Endothelial cell of umbilical vein (primary cell): ENCODE measurements around the gene WASF3. TPM values are rescaled to one million over a fixed set of nuclear protein-coding genes. Genes with fewer than 3 reads are reported as not detected.

Experiments
- BruUV-seq: library from RNA; stranded (reverse); fragments of 400-500 nt; replicated peaks from 2 replicates; lab custom pipeline; 2021; lab: Mats Ljungman, UMichigan
- CTCF ChIA-PET: fragments of 300-600, 350-600 bp; sonication (Branson Sonifier 250); formaldehyde crosslinking; loops from one replicate; lab custom pipeline; 2021; ENCODE audit warnings: antibody characterized with exemption, inconsistent platforms; lab: Charles Lee
- POLR2A ChIA-PET: fragments of 300-600, 350-600 bp; sonication (Branson Sonifier 250); formaldehyde crosslinking; loops from one replicate; lab custom pipeline; 2021; ENCODE audit warnings: antibody characterized with exemption, inconsistent platforms; lab: Charles Lee
- DNase-seq: peaks from one replicate; pipeline ENCODE4 v3.0.0-alpha.2; 2011; ENCODE audit warnings: low read depth, low spot score
- FAIRE-seq: peaks from 2 replicates; lab custom pipeline; 2011; peaks lifted over from hg19 to GRCh38; lab: Jason Lieb, UNC
- H2AFZ ChIP-seq: 2 replicates; pipeline ENCODE4 v1.6.0; 2012; ENCODE audit warnings: low read depth, low read length, control low read depth, inconsistent platforms
- H3K27ac ChIP-seq: 2 replicates; pipeline ENCODE4 v1.5.1; 2011; ENCODE audit warnings: low read depth, mild to moderate bottlenecking, control low read depth, low read length, moderate library complexity; ENCODE audit not compliant: insufficient read depth
- H3K27me3 ChIP-seq, 2 experiments: 2 replicates each; pipeline versions ENCODE4 v1.6.0 to v1.6.1; 2011; ENCODE audit warnings: low read length in 2 of 2, mixed read lengths in 1 of 2; ENCODE audit not compliant: control insufficient read depth in 2 of 2, insufficient read depth in 2 of 2
- H3K36me3 ChIP-seq, 2 experiments: 2 replicates in 1 of 2; 3 replicates in 1 of 2; pipeline ENCODE4 v1.5.1; 2011; ENCODE audit warnings: low read length in 2 of 2, mild to moderate bottlenecking in 1 of 2, moderate library complexity in 1 of 2; ENCODE audit not compliant: control insufficient read depth in 2 of 2, insufficient read depth in 2 of 2; ENCODE audit errors: extremely low read depth in 1 of 2
- H3K4me1 ChIP-seq: 3 replicates; pipeline ENCODE4 v1.5.1; 2011; ENCODE audit warnings: mild to moderate bottlenecking, low read length; ENCODE audit not compliant: control insufficient read depth, insufficient read depth; ENCODE audit errors: extremely low read depth
- H3K4me2 ChIP-seq: 2 replicates; pipeline ENCODE4 v1.6.1; 2011; ENCODE audit warnings: low read length, control low read depth, mixed read lengths; ENCODE audit not compliant: insufficient read depth
- H3K4me3 ChIP-seq, 3 experiments: fragments of 200-600 bp in 1 of 3; sonication (generic), shearing (Covaris generic) in 1 of 3; replicated peaks in 1 of 3; 2 replicates each; pipeline ENCODE4 v1.5.1; 2011 to 2016; ENCODE audit warnings: control low read depth in 3 of 3, low read length in 3 of 3, mild to moderate bottlenecking in 2 of 3, inconsistent platforms in 1 of 3, low read depth in 1 of 3, moderate library complexity in 1 of 3; ENCODE audit not compliant: insufficient read depth in 1 of 3
- H3K79me2 ChIP-seq: 2 replicates; pipeline ENCODE4 v1.6.0; 2012; ENCODE audit warnings: low read length, inconsistent platforms; ENCODE audit not compliant: control insufficient read depth, insufficient read depth
- H3K9ac ChIP-seq: replicated peaks from 2 replicates; pipeline ENCODE3; 2011; ENCODE audit warnings: low read length, control low read depth; ENCODE audit not compliant: insufficient read depth; ENCODE audit errors: extremely low read depth
- H3K9me1 ChIP-seq: replicated peaks from 3 replicates; pipeline ENCODE4 v1.6.0; 2011; ENCODE audit warnings: mild to moderate bottlenecking, low read length; ENCODE audit not compliant: control insufficient read depth, insufficient read depth; ENCODE audit errors: extremely low read depth
- H3K9me3 ChIP-seq: replicated peaks from 2 replicates; pipeline ENCODE4 v1.5.1; 2012; ENCODE audit warnings: low read length, inconsistent platforms; ENCODE audit not compliant: control insufficient read depth, insufficient read depth
- H4K20me1 ChIP-seq: replicated peaks from 2 replicates; pipeline ENCODE3; 2011; ENCODE audit warnings: mild to moderate bottlenecking, low read length; ENCODE audit not compliant: control insufficient read depth, insufficient read depth; ENCODE audit errors: extremely low read depth
- EZH2 ChIP-seq: IDR thresholded peaks from 2 replicates; pipeline ENCODE4 v1.6.1; 2012; ENCODE audit warnings: borderline replicate concordance, low read depth, mild to moderate bottlenecking, moderate library complexity, low read length, inconsistent platforms; ENCODE audit not compliant: severe bottlenecking
- FOS ChIP-seq: IDR thresholded peaks from 2 replicates; pipeline ENCODE4 v1.6.1; 2011; ENCODE audit warnings: mild to moderate bottlenecking, low read length, moderate library complexity, borderline replicate concordance; ENCODE audit not compliant: insufficient read depth
- GATA2 ChIP-seq: IDR thresholded peaks from 2 replicates; pipeline ENCODE4 v1.7.0; 2011; ENCODE audit warnings: low read depth, mild to moderate bottlenecking, moderate library complexity, mixed read lengths, low read length; ENCODE audit not compliant: insufficient read length, insufficient read depth
- JUN ChIP-seq: IDR thresholded peaks from 2 replicates; pipeline ENCODE4 v1.6.1; 2011; ENCODE audit warnings: borderline replicate concordance, low read depth; ENCODE audit not compliant: insufficient read length, insufficient read depth
- MYC ChIP-seq: IDR thresholded peaks from one replicate; pipeline ENCODE4 v1.6.1; 2011; ENCODE audit warnings: mild to moderate bottlenecking, low read depth, low read length
- POLR2A ChIP-seq: IDR thresholded peaks from 2 replicates; pipeline ENCODE4 v1.6.1; 2012; ENCODE audit warnings: low read depth, mild to moderate bottlenecking, control low read depth, low read length
- POLR2AphosphoS5 ChIP-seq: IDR thresholded peaks from 2 replicates; pipeline ENCODE4 v1.6.1; 2012; ENCODE audit warnings: low read depth, mild to moderate bottlenecking, control low read depth, low read length, moderate library complexity; ENCODE audit not compliant: insufficient read depth
- dilution Hi-C: fragments of 300-500 bp; cut with MboI; formaldehyde crosslinking; loops from one replicate; pipeline ENCODE4 v1.15.0; 2019; ENCODE audit warnings: low sequenced_read_pairs; ENCODE audit not compliant: extremely low pct_ligation_motif_present
- intact Hi-C: fragments of 100-400 bp; cut with micrococcal nuclease; formaldehyde crosslinking; loops from one replicate; pipeline ENCODE4 v1.10.0; 2022
- polyA plus RNA-seq, 4 experiments: library from polyadenylated mRNA; depleted of rRNA in 3 of 4; stranded (reverse) in 3 of 4; unstranded in 1 of 4; fragments of >200 nt; gene quantifications; 2 replicates each; pipeline versions ENCODE4 v1.2.1 to v1.2.3, GENCODE V29; 2011 to 2012; ENCODE audit warnings: missing spikeins in 1 of 4
- total RNA-seq: library from RNA; stranded (reverse); gene quantifications from 2 replicates; pipeline ENCODE4 v1.2.3, GENCODE V29; 2021
- TF ChIP-seq, protein P1 (sequence below), 2 donors: IDR thresholded peaks; 1 replicate in 1 of 2; 2 replicates in 1 of 2; pipeline ENCODE4 v1.5.1; 2011; ENCODE audit warnings: low read length in 2 of 2, mild to moderate bottlenecking in 2 of 2, moderate library complexity in 2 of 2, control low read depth in 1 of 2, inconsistent platforms in 1 of 2, low read depth in 1 of 2; ENCODE audit not compliant: insufficient read depth in 1 of 2; ENCODE audit errors: extremely low read depth in 1 of 2
- TF ChIP-seq, protein P2 (sequence below): IDR thresholded peaks from 2 replicates; pipeline ENCODE4 v1.6.1; 2011; ENCODE audit not compliant: insufficient read depth, insufficient read length

WASF3 gene
- total and polyA plus RNA-seq, 2 donors (not counting 3 experiments of a cell fraction or from before 2014, with no cell fraction given) = 18.5 to 32.4 TPM

DNA sequence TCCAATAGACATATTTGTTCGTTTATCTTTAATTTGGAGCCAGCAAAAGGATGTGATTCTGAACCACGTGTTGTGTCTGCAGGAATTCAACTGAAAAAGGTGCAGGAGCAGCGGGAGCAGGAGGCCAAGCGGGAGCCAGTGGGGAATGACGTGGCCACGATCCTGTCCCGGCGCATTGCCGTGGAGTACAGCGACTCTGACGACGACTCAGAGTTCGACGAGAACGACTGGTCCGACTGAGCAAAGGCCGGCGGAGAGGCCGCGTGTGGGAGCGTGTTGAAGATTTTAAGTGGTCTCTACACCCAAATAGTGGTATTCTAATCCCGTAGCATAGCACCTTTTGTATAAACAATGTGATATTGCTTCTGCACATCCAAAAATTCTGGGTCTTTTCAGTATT lies 128.1 kb downstream of the WASF3 start:
- Histone ChIP-seq H3K9me3 (no peaks in the 10 kb centered on the region), H3K27ac (no peak overlapping the region), H4K20me1 (no peaks in the 10 kb centered on the region), H3K36me3 (peaks cover 20 to 39% of the 10 kb centered on the region in 2 experiments), H3K9ac (no peak overlapping the region), H3K4me3 (no peak overlapping the region), H3K79me2 (no peaks in the 10 kb centered on the region), H2AFZ (no peak overlapping the region), H3K9me1 (no peaks in the 10 kb centered on the region), H3K27me3 (no peaks in the 10 kb centered on the region), H3K4me2 (no peak overlapping the region), H3K4me1 (no peaks in the 10 kb centered on the region)
- dilution Hi-C loops (loop anchor here (25.0 kb wide), 1 partner anchor 198 kb away; no protein-coding TSS in a partner anchor), intact Hi-C loops (no loop called here)
- DNase-seq (no peak), FAIRE-seq (no peak)
- TF ChIP-seq POLR2A = no peak
- TF ChIP-seq, protein P1, sequence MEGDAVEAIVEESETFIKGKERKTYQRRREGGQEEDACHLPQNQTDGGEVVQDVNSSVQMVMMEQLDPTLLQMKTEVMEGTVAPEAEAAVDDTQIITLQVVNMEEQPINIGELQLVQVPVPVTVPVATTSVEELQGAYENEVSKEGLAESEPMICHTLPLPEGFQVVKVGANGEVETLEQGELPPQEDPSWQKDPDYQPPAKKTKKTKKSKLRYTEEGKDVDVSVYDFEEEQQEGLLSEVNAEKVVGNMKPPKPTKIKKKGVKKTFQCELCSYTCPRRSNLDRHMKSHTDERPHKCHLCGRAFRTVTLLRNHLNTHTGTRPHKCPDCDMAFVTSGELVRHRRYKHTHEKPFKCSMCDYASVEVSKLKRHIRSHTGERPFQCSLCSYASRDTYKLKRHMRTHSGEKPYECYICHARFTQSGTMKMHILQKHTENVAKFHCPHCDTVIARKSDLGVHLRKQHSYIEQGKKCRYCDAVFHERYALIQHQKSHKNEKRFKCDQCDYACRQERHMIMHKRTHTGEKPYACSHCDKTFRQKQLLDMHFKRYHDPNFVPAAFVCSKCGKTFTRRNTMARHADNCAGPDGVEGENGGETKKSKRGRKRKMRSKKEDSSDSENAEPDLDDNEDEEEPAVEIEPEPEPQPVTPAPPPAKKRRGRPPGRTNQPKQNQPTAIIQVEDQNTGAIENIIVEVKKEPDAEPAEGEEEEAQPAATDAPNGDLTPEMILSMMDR (IDR thresholded peaks at IDR 0.05; ENCODE audit: extremely low read depth in 1 of 2, insufficient read depth in 1 of 2, low read depth in 1 of 2, low read length in 2 of 2) = no peak
- no peak for TF ChIP-seq JUN
- TF ChIP-seq GATA2 = no peak
- no peak for TF ChIP-seq MYC
- no peak for TF ChIP-seq FOS
- TF ChIP-seq, protein P2, sequence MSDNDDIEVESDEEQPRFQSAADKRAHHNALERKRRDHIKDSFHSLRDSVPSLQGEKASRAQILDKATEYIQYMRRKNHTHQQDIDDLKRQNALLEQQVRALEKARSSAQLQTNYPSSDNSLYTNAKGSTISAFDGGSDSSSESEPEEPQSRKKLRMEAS = no peak
- no peak for TF ChIP-seq POLR2AphosphoS5
- no peak for TF ChIP-seq EZH2
- BruUV-seq = no TSS peak
- ChIA-PET CTCF (interaction anchor here (0.7 to 3.1 kb wide), 3 partner anchors 9 to 501 kb away, joined by 3 to 24 read pairs (median 7); no protein-coding TSS in a partner anchor), POLR2A (no interaction called here)
